ENCODE data around the gene CCNT2.
"Not testable (repeated sequence)": the region's sequence is repeated elsewhere in the genome, so short reads cannot be mapped to it uniquely, and the experiment has no call there.

CCNT2 gene

DNA sequence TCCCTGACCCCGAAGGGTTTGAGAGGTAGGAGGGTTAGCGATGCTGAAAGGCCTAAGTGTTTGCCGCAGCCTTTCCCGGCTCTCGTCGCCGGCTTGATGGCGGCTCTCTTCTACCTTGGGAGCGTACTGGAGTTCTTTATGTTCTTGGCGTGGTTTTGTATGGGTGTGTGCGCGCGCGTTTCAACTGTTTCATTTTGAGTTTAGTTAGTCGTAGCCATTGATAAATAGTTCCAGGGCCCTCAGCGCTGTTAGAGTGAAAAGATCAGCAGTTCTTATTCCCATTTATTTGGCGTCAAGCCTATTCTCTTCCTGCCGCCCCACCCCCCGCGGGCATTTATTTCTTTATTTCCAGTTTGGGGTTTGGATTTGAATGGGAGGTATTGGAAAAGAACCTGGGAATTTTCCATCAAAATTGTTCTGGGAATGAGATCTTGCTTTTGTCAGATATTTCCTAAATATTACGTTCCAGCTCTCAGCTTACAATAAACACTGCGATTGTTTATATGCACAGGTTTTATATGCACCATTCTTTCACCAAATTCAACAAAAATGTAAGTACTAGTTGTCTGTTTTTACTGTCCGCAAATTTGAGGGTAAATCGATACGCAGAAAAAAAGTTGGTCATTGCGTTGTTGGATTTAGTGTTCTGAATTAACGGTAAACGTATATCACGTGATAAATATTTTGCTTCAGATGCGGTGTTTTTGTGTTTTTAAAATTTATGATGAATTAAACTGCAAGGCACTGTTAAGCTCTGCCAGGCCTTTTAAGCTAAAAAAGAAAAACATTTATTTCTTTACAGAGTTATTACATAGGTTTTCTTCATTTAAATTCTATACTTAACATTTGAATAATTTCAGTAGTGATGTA lies 954 bp downstream of the CCNT2 start:
- peak; percentile 30 for DNase-seq

DNA sequence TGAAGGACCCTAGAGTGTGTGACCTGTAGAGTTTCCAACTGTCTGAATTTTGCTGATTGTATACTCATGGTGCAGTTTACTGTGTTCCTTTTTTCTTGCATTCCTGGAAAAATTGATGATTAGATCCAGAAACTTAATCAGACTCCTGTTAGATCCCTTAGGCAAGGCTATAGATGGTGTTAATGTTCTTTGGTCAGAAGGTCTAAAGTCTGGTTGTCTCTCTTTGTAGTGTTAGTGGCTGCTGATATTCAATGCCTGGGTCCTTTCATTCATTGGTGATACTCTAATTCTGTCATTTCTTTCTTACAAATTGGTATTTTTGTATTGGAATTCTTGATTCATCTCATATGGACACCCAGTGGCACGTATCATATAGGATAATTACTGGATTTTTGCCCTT lies 6.3 kb downstream of the CCNT2 start:
- no peak for DNase-seq

DNA sequence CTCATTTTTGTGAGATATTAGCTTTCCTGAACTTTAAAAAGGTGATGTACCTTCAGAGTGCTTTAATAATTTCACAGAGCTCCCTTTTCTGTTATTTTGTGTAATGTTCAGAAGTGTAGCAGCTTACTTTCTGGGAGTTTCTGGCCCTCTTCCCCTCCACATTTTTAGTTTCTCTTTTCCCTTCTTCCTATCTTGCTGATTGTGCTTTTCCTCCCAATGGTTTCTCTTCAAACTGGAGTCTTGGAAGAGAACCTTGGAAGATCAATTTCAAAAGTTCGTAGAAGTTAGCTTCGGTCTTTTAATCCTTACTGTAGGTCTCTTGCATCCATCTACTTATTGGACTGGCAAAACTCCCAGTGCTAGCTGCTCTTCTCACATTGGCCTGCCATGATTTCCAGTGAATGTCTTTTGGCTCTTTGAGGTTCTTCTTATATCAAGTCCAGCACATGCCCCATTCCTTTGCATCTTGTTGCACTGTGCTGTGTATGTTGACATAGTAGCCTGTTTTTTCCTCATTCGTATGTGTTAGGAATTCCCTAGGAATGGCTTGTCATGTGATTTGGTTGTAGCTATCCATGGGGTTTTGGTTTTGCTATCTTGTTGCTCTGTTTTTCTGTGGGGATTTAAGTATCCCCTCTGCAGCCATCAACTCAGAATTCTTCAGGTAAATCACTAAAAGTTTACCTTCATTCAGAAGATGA lies 7.8 kb downstream of the CCNT2 start:
- DNase-seq: no peak

DNA sequence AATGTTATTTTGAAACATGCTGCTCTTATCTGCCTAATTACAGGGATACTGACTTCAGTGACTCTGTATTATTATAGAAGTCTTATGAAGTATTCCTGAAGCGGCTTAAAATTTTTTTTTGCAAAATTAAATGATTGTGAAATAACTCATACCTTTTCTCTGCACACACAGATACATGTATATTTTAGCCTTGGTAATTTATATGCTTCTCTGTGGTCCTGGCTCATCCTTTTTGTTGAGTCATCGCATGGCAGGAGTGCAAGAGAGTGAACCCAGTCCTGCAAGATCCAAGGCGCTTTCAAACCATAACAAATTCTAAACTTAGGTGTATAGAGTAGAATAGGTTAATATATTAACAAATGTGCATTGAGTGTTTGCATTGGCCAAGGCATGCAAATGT lies 8.6 kb downstream of the CCNT2 start:
- DNase-seq: no peak

DNA sequence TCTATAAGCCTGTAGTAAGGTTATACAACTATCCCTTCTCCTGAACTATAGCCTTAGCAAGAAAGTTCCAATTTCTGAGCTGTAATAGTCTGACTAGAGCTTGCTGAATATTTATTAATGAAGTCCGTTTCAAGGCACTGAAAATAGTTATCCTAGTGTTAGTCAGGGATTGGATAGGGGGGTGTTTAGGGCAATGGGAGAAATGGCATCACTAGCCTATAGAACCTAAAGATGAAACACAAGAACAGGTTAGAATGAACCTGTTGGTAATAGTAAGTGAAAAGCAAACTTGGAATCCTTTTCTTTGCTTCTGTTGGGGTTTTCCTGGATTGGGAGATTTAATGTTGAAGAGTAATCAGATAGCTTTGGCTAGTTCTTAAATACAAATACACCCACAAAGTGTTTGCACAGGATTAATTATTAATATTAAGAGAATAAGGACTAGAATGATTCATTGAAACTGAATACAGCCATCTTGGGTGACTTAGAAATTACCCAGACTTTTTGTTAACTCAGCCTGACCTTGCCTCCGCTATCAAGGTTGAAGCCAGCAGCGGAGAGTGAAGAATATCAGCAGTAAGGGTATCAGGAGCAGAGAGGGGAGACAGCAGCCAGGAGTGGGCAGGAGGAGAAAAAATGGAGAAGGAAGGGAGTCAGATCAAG lies 14.4 kb downstream of the CCNT2 start:
- DNase-seq: no peak

DNA sequence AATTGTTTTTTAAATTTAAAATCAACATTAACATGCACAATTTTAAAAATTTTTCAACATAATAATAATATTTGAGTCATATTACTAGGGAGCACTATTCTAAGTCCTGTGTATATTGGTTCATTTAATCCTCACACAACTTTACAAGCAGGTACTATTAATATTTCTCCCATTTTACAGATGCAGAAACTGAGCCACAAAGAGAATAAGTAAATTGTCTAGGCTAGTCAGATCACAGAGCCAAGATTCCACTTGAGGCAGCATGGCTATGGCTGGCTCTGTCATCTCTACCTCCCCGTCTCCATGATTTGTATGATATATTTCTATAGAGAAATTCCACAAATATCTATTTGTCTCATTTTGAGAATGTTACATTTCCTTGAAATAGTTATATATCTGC lies 15.1 kb downstream of the CCNT2 start:
- DNase-seq: no peak

DNA sequence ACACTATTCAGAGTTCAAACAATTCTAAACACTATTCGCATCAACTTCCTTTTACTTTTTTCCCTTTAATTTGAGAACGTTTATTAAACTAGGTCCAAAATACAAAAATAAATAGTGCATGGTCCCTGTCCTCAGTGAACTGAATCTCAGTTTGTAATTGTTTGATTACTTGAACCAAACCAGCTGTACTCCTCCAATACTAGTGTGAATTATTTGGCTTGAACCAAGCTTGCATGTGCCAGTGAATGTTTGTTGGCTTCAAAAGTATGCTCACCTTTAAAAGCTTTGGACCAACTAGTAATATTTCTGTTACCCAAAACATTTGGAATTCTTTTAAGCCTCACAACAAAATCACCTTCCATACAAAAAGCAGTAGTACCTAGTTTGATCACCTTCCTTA lies 15.5 kb downstream of the CCNT2 start:
- no peak for DNase-seq

DNA sequence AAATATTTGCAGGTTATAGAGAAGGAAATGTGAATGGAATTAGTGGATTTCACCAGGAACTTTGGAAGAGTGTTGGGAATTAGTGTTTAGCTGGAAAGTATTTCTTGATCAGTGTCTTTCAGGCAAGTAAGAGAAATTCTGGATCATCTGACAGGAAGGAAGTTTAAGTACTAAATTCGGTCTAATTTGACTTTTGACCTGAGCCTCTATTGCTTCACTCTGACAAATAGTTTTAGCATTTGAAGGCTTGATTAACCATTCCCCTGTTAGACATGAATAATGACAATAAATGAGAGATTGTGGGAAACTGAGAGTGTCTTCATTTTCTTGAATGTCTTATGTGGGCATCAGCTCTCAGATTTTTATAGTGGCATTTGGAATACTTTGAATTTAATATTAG lies 16.0 kb downstream of the CCNT2 start:
- no peak for DNase-seq

DNA sequence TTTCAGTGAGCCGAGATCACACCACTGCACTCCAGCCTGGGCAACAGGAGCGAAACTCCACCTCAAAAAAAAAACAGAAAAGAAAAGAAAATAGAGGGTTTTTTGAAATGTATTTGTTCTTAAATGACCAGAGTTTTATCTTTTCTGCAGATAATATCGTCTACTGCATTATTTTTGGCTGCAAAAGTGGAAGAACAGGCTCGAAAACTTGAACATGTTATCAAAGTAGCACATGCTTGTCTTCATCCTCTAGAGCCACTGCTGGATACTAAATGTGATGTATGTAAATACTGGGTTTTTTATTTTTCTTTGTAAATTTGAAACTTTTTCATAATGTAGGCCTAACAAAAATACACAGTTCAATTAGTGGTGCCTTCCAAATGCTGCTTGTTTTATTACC lies 18.1 kb downstream of the CCNT2 start:
- no peak for DNase-seq

DNA sequence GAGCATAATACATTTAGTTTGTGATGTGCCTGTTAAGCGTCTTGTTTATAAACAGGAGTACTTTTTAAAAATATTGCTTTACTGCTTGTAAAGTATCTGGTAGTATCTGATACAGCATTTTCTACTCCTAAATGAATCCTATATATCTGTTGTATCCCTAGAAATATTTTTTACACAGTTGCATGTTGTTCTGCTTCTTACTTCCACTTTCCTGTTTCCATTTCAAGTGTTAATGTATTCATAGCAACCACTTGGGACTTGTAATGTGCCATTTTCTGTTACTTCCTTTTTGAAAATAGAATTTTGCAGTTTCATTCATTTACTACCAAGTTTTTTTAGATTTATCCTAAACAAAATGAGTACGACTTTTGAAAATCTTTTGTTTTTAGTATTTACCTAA lies 24.9 kb downstream of the CCNT2 start:
- no peak for DNase-seq

DNA sequence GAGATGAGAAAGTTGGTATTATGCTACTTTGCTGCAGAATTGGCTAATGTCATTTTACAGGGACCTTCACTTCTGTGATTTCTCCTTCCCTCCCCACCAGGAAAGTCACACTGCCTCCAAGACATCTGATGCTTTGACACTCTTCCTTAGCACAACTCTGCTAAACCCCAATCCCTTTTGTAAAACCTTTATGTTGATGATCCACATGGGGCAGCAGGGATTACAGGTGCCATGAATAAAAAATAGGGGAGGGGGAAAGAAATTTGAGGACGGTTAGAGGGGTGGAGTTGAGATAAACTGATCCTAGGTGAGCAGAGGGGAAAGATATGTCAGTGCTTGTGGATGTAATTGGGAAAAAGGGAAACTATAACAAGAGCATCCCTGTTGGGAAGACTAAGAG lies 26.4 kb downstream of the CCNT2 start:
- no peak for DNase-seq

DNA sequence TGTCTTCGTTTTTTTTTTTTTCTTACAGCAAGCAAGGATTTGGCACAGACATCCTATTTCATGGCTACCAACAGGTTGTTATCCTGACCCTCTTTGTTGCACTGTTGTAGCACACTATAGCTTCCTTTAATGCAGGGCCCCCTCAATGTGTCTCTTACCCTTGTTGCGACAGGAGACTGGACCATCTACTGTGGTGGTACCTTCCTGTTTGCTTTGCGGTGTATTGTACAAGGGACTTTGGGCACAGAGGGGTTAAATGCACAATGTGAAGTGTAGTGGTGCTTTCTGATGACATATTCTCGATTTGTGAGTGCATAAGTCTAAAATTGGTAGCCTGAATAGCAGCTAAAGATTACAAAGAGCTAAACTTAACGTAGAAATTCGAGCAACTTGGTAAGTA lies 27.5 kb downstream of the CCNT2 start:
- DNase-seq: no peak

DNA sequence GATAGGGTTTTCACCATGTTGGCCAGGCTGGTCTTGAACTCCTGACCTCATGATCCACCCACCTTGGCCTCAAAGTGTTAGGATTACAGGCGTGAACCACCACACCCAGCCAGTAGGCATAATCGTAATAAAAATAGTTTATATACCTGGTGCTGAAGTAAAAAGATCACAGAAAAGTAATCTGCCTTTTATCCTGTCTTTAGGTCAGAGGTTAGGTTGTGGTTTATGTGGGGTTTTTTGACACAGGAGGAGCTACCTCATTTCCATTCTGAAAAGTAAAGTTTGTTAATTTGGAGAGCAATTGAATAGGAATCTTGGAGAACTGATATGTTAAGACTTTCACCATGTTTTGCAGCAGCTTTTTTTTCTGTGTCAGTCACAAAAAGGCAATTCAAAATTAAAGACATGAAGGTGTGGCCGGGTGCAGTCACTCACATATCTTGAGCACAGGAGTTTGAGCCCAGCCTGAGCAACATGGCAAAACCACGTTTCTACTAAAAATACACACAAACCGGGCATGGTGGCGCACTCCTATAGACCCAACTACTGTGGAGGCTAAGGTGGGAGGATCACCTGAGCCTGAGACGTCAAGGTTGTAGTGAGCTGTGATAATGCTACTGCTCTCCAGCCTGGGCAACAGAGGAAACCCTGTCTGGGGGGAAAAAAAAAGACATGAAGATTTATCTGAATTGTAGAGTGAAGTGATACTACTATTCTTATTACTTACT lies 31.5 kb downstream of the CCNT2 start:
- no peak for DNase-seq

DNA sequence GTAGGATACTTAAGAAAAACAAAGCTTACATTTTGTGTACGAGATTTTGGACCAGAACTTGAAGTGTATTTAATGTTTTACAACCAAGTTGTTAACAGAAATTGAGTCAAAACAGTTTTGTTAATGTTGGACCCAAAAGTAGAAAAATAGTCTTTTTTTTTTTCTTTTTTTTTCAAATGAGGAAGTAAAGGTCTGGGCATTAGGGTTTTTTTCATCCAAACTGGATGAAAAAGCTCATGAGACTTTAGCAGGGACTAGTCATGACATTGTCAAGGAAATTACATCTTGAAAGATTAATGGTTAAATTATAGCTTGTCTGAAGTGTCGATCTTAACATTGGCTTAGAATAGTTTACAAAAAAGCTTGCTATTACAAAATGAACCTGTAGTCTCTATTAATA lies 32.3 kb downstream of the CCNT2 start:
- DNase-seq: no peak

DNA sequence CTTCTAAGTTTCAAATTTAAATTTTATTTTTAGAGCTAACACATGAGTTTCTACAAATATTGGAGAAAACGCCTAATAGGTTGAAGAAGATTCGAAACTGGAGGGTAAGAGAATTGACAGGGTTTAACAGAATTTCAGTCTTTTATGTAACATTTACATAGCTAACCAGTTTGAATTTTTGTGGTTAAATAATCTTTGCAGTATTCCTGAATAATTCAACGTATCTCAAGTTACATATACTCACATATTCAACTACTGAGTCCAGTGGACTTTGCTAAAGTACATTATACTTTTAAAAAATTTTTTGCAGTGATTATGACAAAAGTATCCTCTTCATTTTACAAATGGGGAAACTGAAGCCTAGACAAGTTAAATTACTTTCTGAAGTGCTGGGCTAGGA lies 34.0 kb downstream of the CCNT2 start:
- DNase-seq: no peak

DNA sequence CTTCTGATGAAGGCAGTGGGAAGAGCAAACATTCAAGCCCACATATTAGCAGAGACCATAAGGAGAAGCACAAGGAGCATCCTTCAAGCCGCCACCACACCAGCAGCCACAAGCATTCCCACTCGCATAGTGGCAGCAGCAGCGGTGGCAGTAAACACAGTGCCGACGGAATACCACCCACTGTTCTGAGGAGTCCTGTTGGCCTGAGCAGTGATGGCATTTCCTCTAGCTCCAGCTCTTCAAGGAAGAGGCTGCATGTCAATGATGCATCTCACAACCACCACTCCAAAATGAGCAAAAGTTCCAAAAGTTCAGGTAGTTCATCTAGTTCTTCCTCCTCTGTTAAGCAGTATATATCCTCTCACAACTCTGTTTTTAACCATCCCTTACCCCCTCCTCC lies 35.4 kb downstream of the CCNT2 start:
- DNase-seq: no peak

DNA sequence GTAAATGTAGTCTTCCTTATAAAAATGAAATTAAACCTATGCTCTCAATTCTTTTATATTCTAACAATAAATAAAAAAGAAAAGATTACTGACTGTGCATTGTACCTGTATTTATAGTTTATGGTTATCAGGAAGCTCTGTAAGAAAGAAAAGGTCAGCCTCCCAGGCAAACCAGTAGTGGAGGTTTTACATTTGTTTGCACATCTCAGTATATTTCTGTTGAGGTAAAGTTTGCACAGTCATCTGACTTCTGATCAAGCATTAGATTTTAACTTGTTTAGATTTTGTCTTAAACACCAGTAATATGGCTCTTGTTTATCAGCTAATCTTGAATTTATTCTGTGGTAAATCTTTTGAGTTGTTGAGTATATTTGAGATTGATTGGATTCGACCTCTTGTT lies 37.1 kb downstream of the CCNT2 start:
- DNase-seq: no peak

DNA sequence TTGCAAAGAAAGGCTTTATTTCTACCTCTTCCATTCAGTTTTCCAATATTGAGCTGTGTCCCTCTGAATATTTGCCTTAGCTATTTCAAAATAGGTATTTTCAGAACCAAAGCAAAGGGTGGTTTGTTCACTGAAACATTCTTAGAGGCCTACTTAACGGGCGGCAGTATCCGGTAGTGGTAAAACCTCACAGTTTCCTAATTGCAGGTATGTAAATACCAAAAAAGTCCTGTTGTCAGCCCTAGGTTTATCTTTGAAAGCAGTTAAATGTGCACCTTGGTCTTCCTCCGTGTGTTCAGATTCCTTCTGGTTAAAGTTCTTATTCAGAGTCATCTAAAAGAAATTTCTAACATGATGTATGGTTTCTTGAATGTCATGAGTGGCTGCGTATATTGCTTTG lies 38.9 kb downstream of the CCNT2 start:
- DNase-seq: no peak

DNA sequence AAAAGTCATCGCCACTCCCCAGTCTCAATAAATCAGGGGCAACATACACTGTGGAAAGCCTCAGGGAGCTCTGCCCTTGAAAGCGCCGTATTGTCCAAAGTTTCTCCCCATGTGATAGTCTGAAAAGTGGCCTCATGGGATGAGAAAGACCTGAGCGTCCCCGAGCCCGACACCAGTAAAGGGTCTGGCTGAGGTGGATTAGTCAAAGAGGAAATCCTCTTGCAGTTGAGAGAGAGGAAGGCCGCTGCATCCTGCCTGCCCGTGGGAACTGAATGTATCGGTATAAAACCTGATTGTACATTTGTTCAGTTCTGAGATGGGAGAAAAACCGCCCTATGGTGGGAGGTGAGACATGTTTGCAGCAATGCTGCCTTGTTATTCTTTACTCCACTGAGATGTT lies 48.5 kb downstream of the CCNT2 start:
- not testable (repeated sequence) for DNase-seq

DNA sequence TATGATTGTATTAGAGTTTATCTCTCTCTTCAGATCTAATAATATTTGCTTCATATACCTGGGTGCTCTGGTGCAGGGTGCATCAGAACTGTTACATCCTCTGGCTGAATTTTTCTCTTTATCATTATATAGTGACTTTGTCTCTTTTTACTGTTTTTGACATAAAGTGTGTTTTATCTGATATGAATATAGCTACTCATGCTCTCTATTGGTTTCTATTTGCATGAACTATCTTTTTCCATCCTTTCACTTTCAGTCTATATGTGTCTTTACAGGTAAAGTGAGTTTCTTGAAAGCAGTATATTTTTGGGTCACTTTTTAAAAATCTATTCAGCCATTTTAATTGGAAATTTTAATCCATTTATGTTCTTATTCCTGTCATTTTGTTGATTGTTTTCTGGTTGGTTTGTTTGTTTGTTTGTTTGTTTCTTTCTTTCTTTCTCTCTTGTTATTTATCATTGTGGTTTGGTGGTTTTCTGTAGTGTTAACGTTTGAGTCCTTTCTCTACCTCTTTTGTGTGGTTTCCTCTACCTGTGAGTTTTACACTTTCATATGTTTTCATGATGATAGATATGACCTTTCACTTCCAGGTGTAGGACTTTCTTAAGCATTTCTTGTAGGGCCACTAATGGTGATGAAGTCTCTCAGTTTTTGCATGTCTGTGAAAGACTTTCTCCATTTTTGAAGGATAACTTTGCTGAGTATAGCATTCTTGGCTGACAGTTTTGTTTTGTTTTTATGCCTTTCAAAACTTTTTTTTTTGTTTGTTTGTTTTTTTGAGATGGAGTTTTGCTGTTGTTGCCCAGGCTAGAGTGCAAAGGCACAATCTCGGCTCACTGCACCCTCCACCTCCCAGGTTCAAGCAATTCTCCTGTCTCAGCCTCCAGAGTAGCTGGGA lies 54.9 kb downstream of the CCNT2 start:
- DNase-seq: no peak

DNA sequence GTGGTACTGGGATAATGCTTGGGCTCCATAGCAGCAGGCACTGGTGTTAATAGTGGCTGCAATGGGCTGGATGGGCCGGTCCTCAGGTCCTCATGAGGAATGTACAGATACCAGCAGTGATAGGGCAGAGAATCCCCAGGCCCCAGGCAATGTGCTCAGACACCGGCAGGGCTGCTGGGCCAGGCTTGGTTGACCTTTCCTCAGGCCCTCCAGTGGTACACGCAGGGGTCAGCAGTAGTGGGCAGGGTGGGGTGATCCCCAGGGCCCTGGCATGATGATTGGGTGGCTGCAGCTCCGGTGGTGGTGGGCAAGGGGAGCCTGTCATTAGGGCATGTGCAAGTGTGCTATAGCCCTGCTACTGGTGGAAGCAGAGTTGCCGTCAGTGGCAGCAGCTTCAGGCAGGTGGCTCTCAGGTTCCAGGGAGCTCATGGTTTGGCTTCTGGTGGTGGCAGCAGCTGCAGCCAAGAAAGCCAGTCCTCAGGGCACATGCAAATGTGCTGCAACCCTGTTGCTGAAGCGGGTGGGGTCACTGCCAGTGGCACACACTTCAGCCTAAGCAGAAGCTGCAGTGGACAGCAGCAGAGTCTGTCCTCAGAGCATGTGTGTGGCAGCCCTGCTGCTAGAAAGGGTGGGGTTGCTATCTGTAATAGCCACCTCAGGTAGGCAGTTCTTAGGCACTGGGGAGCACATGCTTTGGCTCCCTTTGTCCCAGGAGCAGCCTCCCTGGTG lies 56.8 kb downstream of the CCNT2 start:
- DNase-seq: no peak

Data from activated gamma-delta T cell treated with Interleukin-2 at 50 U/mL for 16 hours (primary cell).